ENCODE data around the gene DUSP15.

DNA sequence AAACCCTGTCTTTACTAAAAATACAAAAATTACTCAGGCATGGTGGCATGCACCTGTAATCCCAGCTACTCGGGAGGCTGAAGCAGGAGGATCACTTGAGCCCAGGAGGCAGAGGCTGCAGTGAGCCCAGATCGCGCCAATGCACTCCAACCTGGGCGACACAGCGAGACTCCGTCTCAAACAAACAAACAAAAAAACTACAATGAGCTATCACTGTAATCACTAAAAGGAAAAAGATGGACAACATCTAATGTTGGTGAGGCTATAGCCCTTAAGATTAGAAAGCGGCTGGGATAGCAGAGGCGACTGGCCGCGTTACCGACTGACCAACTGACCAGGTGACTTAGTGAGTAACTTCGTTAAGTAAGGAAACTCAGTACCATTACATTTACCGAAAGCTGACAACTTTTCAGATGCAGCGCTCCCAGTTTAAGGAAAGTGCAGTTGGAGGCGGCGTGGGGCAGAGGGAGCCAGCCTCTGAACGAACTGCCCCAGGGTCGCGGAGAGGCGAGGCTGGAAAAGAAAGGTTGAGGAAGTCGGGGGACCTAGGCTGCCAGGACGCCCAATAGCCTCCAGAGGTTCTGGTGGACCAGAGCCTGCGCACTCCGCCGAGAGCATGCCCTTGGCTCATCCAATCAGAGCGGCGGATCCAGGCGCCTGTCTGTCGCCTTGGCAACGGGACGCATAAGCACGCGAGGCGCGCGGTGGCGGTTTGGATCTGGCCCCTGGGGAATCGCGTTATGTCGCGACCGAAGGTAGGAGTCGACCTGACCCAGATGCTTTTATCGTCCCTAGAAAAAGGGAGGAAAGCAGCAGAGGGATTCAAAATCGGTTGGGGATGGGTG, 9.0 kb upstream of the DUSP15 start:
- TF ChIP-seq, protein P1, sequence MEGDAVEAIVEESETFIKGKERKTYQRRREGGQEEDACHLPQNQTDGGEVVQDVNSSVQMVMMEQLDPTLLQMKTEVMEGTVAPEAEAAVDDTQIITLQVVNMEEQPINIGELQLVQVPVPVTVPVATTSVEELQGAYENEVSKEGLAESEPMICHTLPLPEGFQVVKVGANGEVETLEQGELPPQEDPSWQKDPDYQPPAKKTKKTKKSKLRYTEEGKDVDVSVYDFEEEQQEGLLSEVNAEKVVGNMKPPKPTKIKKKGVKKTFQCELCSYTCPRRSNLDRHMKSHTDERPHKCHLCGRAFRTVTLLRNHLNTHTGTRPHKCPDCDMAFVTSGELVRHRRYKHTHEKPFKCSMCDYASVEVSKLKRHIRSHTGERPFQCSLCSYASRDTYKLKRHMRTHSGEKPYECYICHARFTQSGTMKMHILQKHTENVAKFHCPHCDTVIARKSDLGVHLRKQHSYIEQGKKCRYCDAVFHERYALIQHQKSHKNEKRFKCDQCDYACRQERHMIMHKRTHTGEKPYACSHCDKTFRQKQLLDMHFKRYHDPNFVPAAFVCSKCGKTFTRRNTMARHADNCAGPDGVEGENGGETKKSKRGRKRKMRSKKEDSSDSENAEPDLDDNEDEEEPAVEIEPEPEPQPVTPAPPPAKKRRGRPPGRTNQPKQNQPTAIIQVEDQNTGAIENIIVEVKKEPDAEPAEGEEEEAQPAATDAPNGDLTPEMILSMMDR (IDR thresholded peaks at IDR 0.05), result peak; percentile 20
- no peak for TF ChIP-seq EZH2 (IDR thresholded peaks at IDR 0.05)

Data from neural progenitor cell (in vitro differentiated cells).